Measurements from ENCODE around the gene SLC6A15. TPM values are rescaled to one million over a fixed set of nuclear protein-coding genes. Genes with fewer than 3 reads are reported as not detected.

Gene SLC6A15
- total RNA-seq, 2 experiments from 2014 or later: not detected

- Mint-ChIP-seq H3K4me1 (ENCODE audit: low read depth) (no peaks in the 10 kb centered on the region), H3K27ac (no peak overlapping the region), H3K4me3 (no peak overlapping the region), H3K9me3 (no peaks in the 10 kb centered on the region), H3K27me3 (peaks cover 4% of the 10 kb centered on the region), H3K36me3 (ENCODE audit: low read depth) (no peaks in the 10 kb centered on the region)
- POLR2A ChIA-PET: no interaction called here
- no peak for DNase-seq
- CTCF ChIA-PET: interaction anchor here (0.6 to 8.6 kb wide), 12 partner anchors 10 to 996 kb away, joined by 3 to 124 read pairs (median 4); partner anchors contain the start of genes LRRIQ1 and TSPAN19
- no peak for ATAC-seq
- no peak for TF ChIP-seq CTCF (IDR thresholded peaks at IDR 0.05)
- intact Hi-C loops (cut with micrococcal nuclease): loop anchor here (10.0 kb wide), 1 partner anchor 180 kb away; no protein-coding TSS in a partner anchor
Observed at GRCh38 chr12:84875241-84875640, 37.4 kb downstream of the SLC6A15 start.

- Mint-ChIP-seq H3K4me1 (ENCODE audit: low read depth) (no peaks in the 10 kb centered on the region), H3K27me3 (peaks cover 4% of the 10 kb centered on the region), H3K9me3 (no peaks in the 10 kb centered on the region), H3K27ac (no peak overlapping the region), H3K4me3 (no peak overlapping the region), H3K36me3 (ENCODE audit: low read depth) (no peaks in the 10 kb centered on the region)
- ATAC-seq (no peak), DNase-seq (no peak)
- peak; percentile 55 for TF ChIP-seq CTCF (IDR thresholded peaks at IDR 0.05)
- intact Hi-C loops (cut with micrococcal nuclease): loop anchor here (1.0 to 10.0 kb wide), 2 partner anchors 155 to 180 kb away; no protein-coding TSS in a partner anchor
- ChIA-PET POLR2A (no interaction called here), CTCF (interaction anchor here (1.0 to 8.6 kb wide), 11 partner anchors 11 to 997 kb away, joined by 3 to 124 read pairs (median 4); partner anchors contain the start of genes LRRIQ1 and TSPAN19)
Observed at GRCh38 chr12:84874825-84875139, 37.8 kb downstream of the SLC6A15 start.

- CTCF ChIA-PET: interaction anchor here (1.0 to 8.6 kb wide), 11 partner anchors 9 to 997 kb away, joined by 3 to 124 read pairs (median 3); partner anchors contain the start of genes LRRIQ1 and TSPAN19
- H3K4me1 Mint-ChIP-seq (ENCODE audit: low read depth): no peaks in the 10 kb centered on the region
- intact Hi-C loops (cut with micrococcal nuclease): loop anchor here (1.0 to 10.0 kb wide), 2 partner anchors 155 to 181 kb away; no protein-coding TSS in a partner anchor
Observed at GRCh38 chr12:84874125-84874824, 38.3 kb downstream of the SLC6A15 start.

GRCh38 chr12:84862186-84862585 is 50.4 kb downstream of the SLC6A15 start:
- POLR2A ChIA-PET: no interaction called here
- Mint-ChIP-seq H3K9me3 (no peaks in the 10 kb centered on the region), H3K27me3 (no peaks in the 10 kb centered on the region), H3K4me1 (ENCODE audit: low read depth) (no peaks in the 10 kb centered on the region), H3K27ac (no peak overlapping the region), H3K36me3 (ENCODE audit: low read depth) (no peaks in the 10 kb centered on the region), H3K4me3 (no peak overlapping the region)
- no peak for DNase-seq
- no peak for ATAC-seq
- TF ChIP-seq CTCF (IDR thresholded peaks at IDR 0.05): no peak
- intact Hi-C loops (cut with micrococcal nuclease): no loop called here
- CTCF ChIA-PET: interaction anchor here (0.7 to 1.4 kb wide), 2 partner anchors 11 to 12 kb away, joined by 3 to 4 read pairs; no protein-coding TSS in a partner anchor

More at GRCh38 chr12:84874125-84874824, 38.3 kb downstream of the SLC6A15 start:
- Mint-ChIP-seq H3K9me3 (no peaks in the 10 kb centered on the region), H3K4me3 (no peak overlapping the region), H3K27ac (no peak overlapping the region), H3K36me3 (ENCODE audit: low read depth) (no peaks in the 10 kb centered on the region), H3K27me3 (peaks cover 4% of the 10 kb centered on the region)
- ATAC-seq (peak; percentile 71), DNase-seq (no peak)
- peak; percentile 81 for TF ChIP-seq CTCF (IDR thresholded peaks at IDR 0.05)
- POLR2A ChIA-PET: no interaction called here

- ChIA-PET CTCF (no interaction called here), POLR2A (no interaction called here)
- ATAC-seq: no peak
- H3K9me3 Mint-ChIP-seq: no peaks in the 10 kb centered on the region
- no peak for TF ChIP-seq CTCF (IDR thresholded peaks at IDR 0.05)
- no peaks in the 10 kb centered on the region for H3K4me1 Mint-ChIP-seq (ENCODE audit: low read depth)
- no peak overlapping the region for H3K27ac Mint-ChIP-seq
- H3K36me3 Mint-ChIP-seq (ENCODE audit: low read depth): no peaks in the 10 kb centered on the region
- no peak for DNase-seq
- H3K4me3 Mint-ChIP-seq: no peak overlapping the region
- no peaks in the 10 kb centered on the region for H3K27me3 Mint-ChIP-seq
- intact Hi-C loops (cut with micrococcal nuclease): no loop called here
Observed at GRCh38 chr12:84860718-84861117, 51.9 kb downstream of the SLC6A15 start.
